HepG2 (cell line): ENCODE measurements around the gene HIVEP2. TPM values are rescaled to one million over a fixed set of nuclear protein-coding genes. Genes with fewer than 3 reads are reported as not detected.

Experiments used
- CHD2 ChIP-seq: IDR thresholded peaks from 2 replicates; pipeline ENCODE4 v1.6.1; 2011; ENCODE audit warnings: low read depth, low read length, improper control_type of control experiment
- GATA4 ChIP-seq: sonication (generic); IDR thresholded peaks from 2 replicates; pipeline ENCODE4 v1.6.1; 2016; ENCODE audit warnings: antibody characterized with exemption, low read depth, borderline replicate concordance
- HOXA3 ChIP-seq: sonication (generic); formaldehyde crosslinking; IDR thresholded peaks from 2 replicates; pipeline ENCODE4 v1.5.0; 2020; ENCODE audit warnings: missing genetic modification reagents
- KDM5B ChIP-seq: sonication (generic); formaldehyde crosslinking; IDR thresholded peaks from 2 replicates; pipeline ENCODE4 v1.4.0; 2020; ENCODE audit warnings: missing genetic modification reagents, mild to moderate bottlenecking, borderline replicate concordance
- MYC ChIP-seq: sonication (generic); formaldehyde crosslinking; IDR thresholded peaks from 2 replicates; pipeline ENCODE4 v1.9.0; 2021; ENCODE audit warnings: missing genetic modification reagents, borderline replicate concordance
- SYNCRIP ChIP-seq: fragments of 200-400 bp; formaldehyde crosslinking; IDR thresholded peaks from 2 replicates; pipeline ENCODE4 v1.6.1; 2018; ENCODE audit warnings: mild to moderate bottlenecking, low read depth, low read length; ENCODE audit not compliant: insufficient read depth
- TSC22D2 ChIP-seq: sonication (generic); formaldehyde crosslinking; IDR thresholded peaks from 2 replicates; pipeline ENCODE4 v1.5.1; 2020; ENCODE audit warnings: missing genetic modification reagents, mild to moderate bottlenecking, borderline replicate concordance
- ZFP82 ChIP-seq: sonication (generic); formaldehyde crosslinking; IDR thresholded peaks from 2 replicates; pipeline ENCODE4 v1.5.1; 2020; ENCODE audit warnings: mild to moderate bottlenecking, missing genetic modification reagents, borderline replicate concordance
- ZNF329 ChIP-seq: sonication (generic); formaldehyde crosslinking; IDR thresholded peaks from 2 replicates; pipeline ENCODE4 v1.9.0; 2021; ENCODE audit warnings: low read depth, mild to moderate bottlenecking, missing genetic modification reagents
- ZNF432 ChIP-seq: sonication (generic); formaldehyde crosslinking; IDR thresholded peaks from 2 replicates; pipeline ENCODE4 v1.5.0; 2020; ENCODE audit warnings: missing genetic modification reagents, mild to moderate bottlenecking, borderline replicate concordance
- ZNF549 ChIP-seq: sonication (generic); formaldehyde crosslinking; IDR thresholded peaks from 2 replicates; pipeline ENCODE4 v1.5.0; 2020; ENCODE audit warnings: missing genetic modification reagents
- ZNF563 ChIP-seq: sonication (generic); formaldehyde crosslinking; IDR thresholded peaks from 2 replicates; pipeline ENCODE4 v1.8.0; 2022; ENCODE audit warnings: mild to moderate bottlenecking, moderate library complexity, missing genetic modification reagents
- ZNF609 ChIP-seq: sonication (generic); formaldehyde crosslinking; IDR thresholded peaks from 2 replicates; pipeline ENCODE4 v1.4.0; 2020; ENCODE audit warnings: mild to moderate bottlenecking, missing genetic modification reagents, borderline replicate concordance
- ZSCAN21 ChIP-seq: sonication (generic); formaldehyde crosslinking; IDR thresholded peaks from 2 replicates; pipeline ENCODE4 v1.8.0; 2022; ENCODE audit warnings: mild to moderate bottlenecking, missing genetic modification reagents, moderate library complexity, borderline replicate concordance
- polyA plus RNA-seq, 8 experiments: library from polyadenylated mRNA; depleted of rRNA in 3 of 8; stranded (reverse) in 7 of 8; unstranded in 1 of 8; fragments of >200 nt; fragmentation: Illumina TruSeq in 4 of 8; extraction: Trizol in 4 of 8; gene quantifications; 2 replicates each; pipeline versions ENCODE4 v1.2.1 to v1.2.3, GENCODE V29; 2011 to 2016; ENCODE audit warnings: low read depth in 4 of 8, missing spikeins in 1 of 8, mixed read lengths in 1 of 8; ENCODE audit not compliant: insufficient read depth in 1 of 8
- total RNA-seq, 5 experiments: library from RNA; depleted of rRNA; stranded (reverse); fragments of >200 nt; fragmentation: Illumina TruSeq; extraction: Trizol; gene quantifications; 2 replicates each; pipeline ENCODE4 v1.2.3, GENCODE V29; 2016; ENCODE audit warnings: low read depth in 1 of 5
- TF ChIP-seq, protein P1 (sequence below): sonication (generic); formaldehyde crosslinking; IDR thresholded peaks from 2 replicates; pipeline ENCODE4 v1.4.0; 2020; ENCODE audit warnings: missing genetic modification reagents
- TF ChIP-seq, protein P2 (sequence below): sonication (generic); formaldehyde crosslinking; IDR thresholded peaks from 2 replicates; pipeline ENCODE4 v1.4.0; 2020; ENCODE audit warnings: missing genetic modification reagents

HIVEP2 gene
- total and polyA plus RNA-seq, 2 of the 13 experiments (the other 11 are each of a cell fraction or from before 2014, with no cell fraction given), result 3.4 to 12.9 TPM

- TF ChIP-seq ZNF432 (CRISPR knock-in tag) (no peak), ZNF549 (CRISPR knock-in tag) (no peak), KDM5B (CRISPR knock-in tag) (peak; percentile 46; the same call in 1 of the 2 replicates), TSC22D2 (CRISPR knock-in tag) (no peak), CHD2 (peak; percentile 58; the same call in 1 of the 2 replicates), ZNF563 (peak; percentile 87; the same call in 1 of the 2 replicates), ZNF329 (CRISPR knock-in tag) (no peak), HOXA3 (CRISPR knock-in tag) (peak; percentile 59), MYC (0 out of 2 replicates have a peak, but pooled peaks have one; percentile 8), ZSCAN21 (CRISPR knock-in tag) (no peak), ZNF609 (CRISPR knock-in tag) (peak; percentile 40; the same call in 1 of the 2 replicates), ZFP82 (no peak; the same call in 1 of the 2 replicates), GATA4 (no peak), SYNCRIP (no peak)
- TF ChIP-seq, protein P1, sequence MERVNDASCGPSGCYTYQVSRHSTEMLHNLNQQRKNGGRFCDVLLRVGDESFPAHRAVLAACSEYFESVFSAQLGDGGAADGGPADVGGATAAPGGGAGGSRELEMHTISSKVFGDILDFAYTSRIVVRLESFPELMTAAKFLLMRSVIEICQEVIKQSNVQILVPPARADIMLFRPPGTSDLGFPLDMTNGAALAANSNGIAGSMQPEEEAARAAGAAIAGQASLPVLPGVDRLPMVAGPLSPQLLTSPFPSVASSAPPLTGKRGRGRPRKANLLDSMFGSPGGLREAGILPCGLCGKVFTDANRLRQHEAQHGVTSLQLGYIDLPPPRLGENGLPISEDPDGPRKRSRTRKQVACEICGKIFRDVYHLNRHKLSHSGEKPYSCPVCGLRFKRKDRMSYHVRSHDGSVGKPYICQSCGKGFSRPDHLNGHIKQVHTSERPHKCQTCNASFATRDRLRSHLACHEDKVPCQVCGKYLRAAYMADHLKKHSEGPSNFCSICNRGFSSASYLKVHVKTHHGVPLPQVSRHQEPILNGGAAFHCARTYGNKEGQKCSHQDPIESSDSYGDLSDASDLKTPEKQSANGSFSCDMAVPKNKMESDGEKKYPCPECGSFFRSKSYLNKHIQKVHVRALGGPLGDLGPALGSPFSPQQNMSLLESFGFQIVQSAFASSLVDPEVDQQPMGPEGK (CRISPR knock-in tag), result peak; percentile 90
- TF ChIP-seq, protein P2, sequence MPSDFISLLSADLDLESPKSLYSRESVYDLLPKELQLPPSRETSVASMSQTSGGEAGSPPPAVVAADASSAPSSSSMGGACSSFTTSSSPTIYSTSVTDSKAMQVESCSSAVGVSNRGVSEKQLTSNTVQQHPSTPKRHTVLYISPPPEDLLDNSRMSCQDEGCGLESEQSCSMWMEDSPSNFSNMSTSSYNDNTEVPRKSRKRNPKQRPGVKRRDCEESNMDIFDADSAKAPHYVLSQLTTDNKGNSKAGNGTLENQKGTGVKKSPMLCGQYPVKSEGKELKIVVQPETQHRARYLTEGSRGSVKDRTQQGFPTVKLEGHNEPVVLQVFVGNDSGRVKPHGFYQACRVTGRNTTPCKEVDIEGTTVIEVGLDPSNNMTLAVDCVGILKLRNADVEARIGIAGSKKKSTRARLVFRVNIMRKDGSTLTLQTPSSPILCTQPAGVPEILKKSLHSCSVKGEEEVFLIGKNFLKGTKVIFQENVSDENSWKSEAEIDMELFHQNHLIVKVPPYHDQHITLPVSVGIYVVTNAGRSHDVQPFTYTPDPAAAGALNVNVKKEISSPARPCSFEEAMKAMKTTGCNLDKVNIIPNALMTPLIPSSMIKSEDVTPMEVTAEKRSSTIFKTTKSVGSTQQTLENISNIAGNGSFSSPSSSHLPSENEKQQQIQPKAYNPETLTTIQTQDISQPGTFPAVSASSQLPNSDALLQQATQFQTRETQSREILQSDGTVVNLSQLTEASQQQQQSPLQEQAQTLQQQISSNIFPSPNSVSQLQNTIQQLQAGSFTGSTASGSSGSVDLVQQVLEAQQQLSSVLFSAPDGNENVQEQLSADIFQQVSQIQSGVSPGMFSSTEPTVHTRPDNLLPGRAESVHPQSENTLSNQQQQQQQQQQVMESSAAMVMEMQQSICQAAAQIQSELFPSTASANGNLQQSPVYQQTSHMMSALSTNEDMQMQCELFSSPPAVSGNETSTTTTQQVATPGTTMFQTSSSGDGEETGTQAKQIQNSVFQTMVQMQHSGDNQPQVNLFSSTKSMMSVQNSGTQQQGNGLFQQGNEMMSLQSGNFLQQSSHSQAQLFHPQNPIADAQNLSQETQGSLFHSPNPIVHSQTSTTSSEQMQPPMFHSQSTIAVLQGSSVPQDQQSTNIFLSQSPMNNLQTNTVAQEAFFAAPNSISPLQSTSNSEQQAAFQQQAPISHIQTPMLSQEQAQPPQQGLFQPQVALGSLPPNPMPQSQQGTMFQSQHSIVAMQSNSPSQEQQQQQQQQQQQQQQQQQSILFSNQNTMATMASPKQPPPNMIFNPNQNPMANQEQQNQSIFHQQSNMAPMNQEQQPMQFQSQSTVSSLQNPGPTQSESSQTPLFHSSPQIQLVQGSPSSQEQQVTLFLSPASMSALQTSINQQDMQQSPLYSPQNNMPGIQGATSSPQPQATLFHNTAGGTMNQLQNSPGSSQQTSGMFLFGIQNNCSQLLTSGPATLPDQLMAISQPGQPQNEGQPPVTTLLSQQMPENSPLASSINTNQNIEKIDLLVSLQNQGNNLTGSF (CRISPR knock-in tag), result no peak
These were observed 2.1 kb upstream of the HIVEP2 start (continued) for GRCh38 chr6:142946924-142947713.
